Coronary artery (tissue), 2 donors: ENCODE results near the gene TPRN.
A peak's percentile ranks its signal among the peaks of the same experiment; 100 is the strongest.

Source experiments
- DNase-seq: peaks from one replicate; pipeline ENCODE4 v3.0.0-alpha.2; 2017; ENCODE audit warnings: low spot score
- H3K27ac ChIP-seq, 2 donors: fragments of 200-600 bp; sonication (generic); one replicate each; pipeline ENCODE4 v1.5.1; 2016 to 2019
- H3K4me3 ChIP-seq: fragments of 200-600 bp; sonication (generic); 2 replicates; pipeline ENCODE4 v1.5.1; 2016; ENCODE audit warnings: mild to moderate bottlenecking, moderate library complexity
- CTCF ChIP-seq: fragments of 200-600 bp; sonication (generic); IDR thresholded peaks from one replicate; pipeline ENCODE4 v1.5.1; 2019; ENCODE audit warnings: antibody characterized with exemption

The TPRN gene

DNA sequence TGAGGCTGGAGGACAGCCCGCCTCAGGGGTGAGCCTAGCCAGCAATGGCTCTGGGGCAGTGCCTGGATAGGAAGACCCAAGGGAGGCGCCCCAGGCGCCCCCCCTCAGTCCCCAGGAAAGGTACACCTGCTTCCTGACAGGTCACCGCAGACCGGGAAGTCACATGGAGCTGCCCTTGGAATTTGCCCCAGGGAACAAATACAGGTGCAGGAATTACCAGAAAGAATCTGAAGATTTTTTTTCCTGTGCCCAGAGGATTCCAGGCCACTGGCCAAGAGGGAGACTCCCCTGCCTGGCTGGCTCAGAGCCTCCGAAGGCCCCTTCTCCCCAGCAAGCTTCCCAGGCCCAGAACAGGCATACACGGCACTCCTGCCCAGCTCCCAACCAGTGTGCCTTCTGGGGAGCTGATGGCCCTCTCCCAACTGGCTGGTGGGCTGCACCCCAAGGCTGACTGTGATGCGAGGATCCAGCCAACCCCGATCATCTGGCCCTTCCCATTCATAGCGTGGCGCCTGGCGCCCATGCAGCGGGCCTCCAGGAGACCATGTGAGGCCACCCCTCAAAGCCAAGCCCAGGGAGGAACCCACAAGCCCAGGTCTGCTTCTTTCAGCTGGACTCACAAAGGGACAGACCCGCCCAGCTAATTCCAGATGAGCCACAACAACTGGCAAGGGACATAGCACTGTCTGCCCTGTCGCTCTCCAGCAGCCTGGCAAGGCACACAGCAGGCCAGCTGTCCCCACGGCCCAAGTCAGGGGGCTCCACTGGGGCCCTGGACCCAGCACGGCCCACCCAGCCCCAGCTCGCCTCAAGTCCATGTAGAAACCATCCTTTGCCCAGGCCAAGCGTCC lies 2.3 kb downstream of the TPRN start:
- TF ChIP-seq CTCF = no peak
- DNase-seq = no peak
- no peak overlapping the region for H3K27ac ChIP-seq
- peak overlapping the region; percentile 83 for H3K4me3 ChIP-seq

DNA sequence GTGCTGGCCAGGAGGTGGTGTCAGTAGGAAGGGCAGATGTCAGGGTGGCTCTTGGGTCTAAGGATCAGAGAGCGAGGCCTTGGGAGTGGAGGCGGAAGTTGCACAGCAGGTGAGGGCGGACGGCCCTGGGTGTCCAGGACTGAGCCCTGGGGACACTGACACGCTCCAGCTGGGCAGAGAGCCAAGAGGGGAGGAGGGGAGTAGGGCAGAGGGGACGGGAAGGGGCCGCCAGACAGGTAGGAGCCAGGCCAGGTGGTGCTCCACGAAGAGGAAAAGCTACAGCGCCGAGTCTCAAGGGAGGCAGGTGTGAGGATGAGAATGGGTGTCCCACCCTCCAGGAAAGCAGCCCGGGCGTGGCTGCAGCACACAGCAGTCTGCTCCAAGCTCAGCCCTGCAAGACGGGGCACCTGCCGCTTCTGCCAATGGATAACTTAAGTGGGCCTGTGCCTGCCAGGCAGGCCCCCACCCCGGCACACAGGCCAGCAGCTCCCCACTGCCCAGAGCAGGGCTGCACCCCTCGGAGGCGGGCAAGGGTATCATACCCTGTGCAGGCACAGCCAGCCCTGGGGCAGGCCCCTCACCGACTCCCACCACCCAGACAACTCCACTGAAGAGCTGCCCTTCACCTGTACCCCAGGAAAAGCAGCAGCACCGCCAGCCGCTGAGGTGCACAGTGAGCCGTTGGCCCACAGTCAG lies 4.9 kb downstream of the TPRN start:
- DNase-seq = no peak
- no peak for TF ChIP-seq CTCF
- no peak overlapping the region for H3K27ac ChIP-seq
- no peak overlapping the region for H3K4me3 ChIP-seq

DNA sequence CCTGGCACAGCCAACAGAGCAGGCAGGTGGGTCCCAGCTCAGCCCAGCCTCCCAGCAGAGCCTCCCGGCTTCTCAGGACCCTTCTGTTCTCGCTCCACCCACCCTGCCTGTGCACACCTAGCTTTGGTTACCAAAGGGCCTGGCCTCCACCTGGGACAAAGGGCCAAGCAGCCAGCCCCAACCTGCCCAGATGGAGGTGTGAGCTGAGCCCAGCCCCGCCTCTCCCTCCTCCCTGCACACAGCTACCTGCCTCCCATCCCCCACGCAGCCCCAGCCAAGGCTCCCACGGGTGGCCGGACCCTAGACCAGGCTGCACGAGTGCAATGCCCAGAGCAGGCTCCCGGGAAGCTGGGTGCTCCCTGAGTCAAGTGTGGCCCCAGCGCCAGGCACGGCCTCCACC lies 5.6 kb downstream of the TPRN start:
- TF ChIP-seq CTCF = no peak
- H3K27ac ChIP-seq = no peak overlapping the region
- DNase-seq = no peak

DNA sequence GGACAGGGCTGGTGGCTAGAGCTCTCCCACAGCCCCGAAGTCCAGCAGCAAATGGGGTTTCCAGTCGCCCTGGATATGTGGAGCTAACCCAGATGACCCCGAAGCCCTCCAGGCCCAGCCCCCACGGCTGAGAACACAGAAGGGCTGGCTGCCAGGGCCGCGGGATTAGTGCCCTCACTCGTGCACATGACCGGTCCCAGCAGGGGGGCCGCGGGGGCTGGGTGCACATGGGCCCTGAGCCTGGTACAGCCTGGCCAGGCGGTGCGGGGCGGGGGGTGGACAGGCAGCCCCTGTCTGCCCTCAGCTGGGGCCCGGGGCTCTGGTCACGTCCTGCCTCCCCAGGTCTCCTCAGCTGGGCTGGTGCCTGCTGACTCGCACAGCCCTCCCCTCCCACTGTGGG lies 6.2 kb downstream of the TPRN start:
- H3K4me3 ChIP-seq = no peak overlapping the region
- no peak overlapping the region for H3K27ac ChIP-seq
- TF ChIP-seq CTCF = no peak
- no peak for DNase-seq

More for the DNA sequence above, 5.6 kb downstream of the TPRN start:
- H3K4me3 ChIP-seq = no peak overlapping the region

DNA sequence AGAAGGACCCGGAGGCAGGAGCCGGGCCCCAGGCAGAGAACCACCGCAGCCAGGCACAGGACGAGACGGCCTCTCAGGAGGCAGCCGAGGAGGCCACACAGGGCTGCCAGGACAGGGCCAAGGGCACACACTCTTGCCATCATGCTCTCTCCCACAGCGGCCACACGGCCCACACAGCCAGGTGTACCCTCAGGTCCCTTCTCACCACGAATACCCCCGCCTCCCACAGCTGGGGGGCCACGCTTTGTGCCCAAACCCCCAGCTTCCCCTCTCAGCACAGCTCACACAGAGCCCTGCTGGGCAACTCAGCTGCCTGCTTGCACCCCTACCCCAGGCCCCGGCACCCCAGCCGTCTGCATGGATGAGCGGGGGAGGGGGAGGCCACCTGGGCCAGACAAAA lies 6.8 kb downstream of the TPRN start:
- no peak overlapping the region for H3K27ac ChIP-seq
- no peak for DNase-seq
- H3K4me3 ChIP-seq = no peak overlapping the region
- no peak for TF ChIP-seq CTCF

- H3K4me3 ChIP-seq = no peak overlapping the region
- no peak for TF ChIP-seq CTCF
- no peak overlapping the region for H3K27ac ChIP-seq
Observed at GRCh38 chr9:137192859-137193258, 7.7 kb downstream of the TPRN start.

GRCh38 chr9:137192448-137192780 lies 8.1 kb downstream of the TPRN start:
- Histone ChIP-seq H3K27ac (peak overlapping the region in 1 of 2 donors; percentile 1), H3K4me3 (no peak overlapping the region)
- no peak for DNase-seq
- no peak for TF ChIP-seq CTCF

More at GRCh38 chr9:137192859-137193258, 7.7 kb downstream of the TPRN start:
- no peak for DNase-seq
